Thyroid gland (tissue), 4 donors: Measurements from ENCODE around the gene CCDC63.

Source experiments
- CTCF ChIP-seq, 6 experiments: fragments of 200-600 bp in 3 of 6; fragments of 450-650 bp in 3 of 6; sonication (generic) in 3 of 6; IDR thresholded peaks; one replicate each; pipeline ENCODE4 v1.5.1; 2016 to 2019; ENCODE audit warnings: antibody characterized with exemption in 6 of 6, mild to moderate bottlenecking in 2 of 6, inconsistent platforms in 1 of 6, moderate library complexity in 1 of 6
- POLR2A ChIP-seq, 2 donors: fragments of 450-650 bp; IDR thresholded peaks; one replicate each; pipeline ENCODE4 v1.6.1; 2017; ENCODE audit warnings: antibody characterized with exemption in 2 of 2, mild to moderate bottlenecking in 2 of 2, moderate library complexity in 1 of 2

GRCh38 chr12:110857528-110857927 is 10.7 kb downstream of the CCDC63 start:
- no peak for TF ChIP-seq POLR2A (IDR thresholded peaks at IDR 0.05)
- TF ChIP-seq CTCF (IDR thresholded peaks at IDR 0.05): no peak
